Testis (tissue), 3 donors: ENCODE results near the gene IPO4. TPM values are rescaled to one million over a fixed set of nuclear protein-coding genes. Genes with fewer than 3 reads are reported as not detected.

Experiments used
- DNase-seq: peaks from one replicate; pipeline ENCODE4 v3.0.0-alpha.2; 2019
- H3K27ac ChIP-seq, 2 donors: fragments of 200-600 bp; sonication (generic); one replicate each; pipeline ENCODE4 v1.5.1; 2019
- H3K27me3 ChIP-seq: fragments of 200-600 bp; sonication (generic); one replicate; pipeline ENCODE4 v1.5.1; 2019
- H3K36me3 ChIP-seq: fragments of 200-600 bp; sonication (generic); one replicate; pipeline ENCODE4 v1.5.1; 2017; ENCODE audit warnings: low read depth; ENCODE audit errors: missing control alignments
- H3K4me1 ChIP-seq: fragments of 200-600 bp; sonication (generic); one replicate; pipeline ENCODE4 v1.5.1; 2019
- H3K4me3 ChIP-seq, 2 donors: fragments of 200-600 bp; sonication (generic); one replicate each; pipeline ENCODE4 v1.5.1; 2017 to 2019
- H3K9me3 ChIP-seq: fragments of 200-600 bp; sonication (generic); one replicate; pipeline ENCODE4 v1.5.1; 2017
- POLR2A ChIP-seq: fragments of 450-650 bp; IDR thresholded peaks from one replicate; pipeline ENCODE4 v1.6.1; 2017; ENCODE audit warnings: antibody characterized with exemption, mild to moderate bottlenecking, moderate library complexity
- WGBS, 2 donors: methylation state at CpG; one replicate each; pipeline ENCODE4 v1.1.5; 2018; 5-methylcytosine and 5-hydroxymethylcytosine counted together
- intact Hi-C: fragments of 100-400 bp; cut with DNase I; formaldehyde crosslinking; loops from one replicate; pipeline ENCODE4 v1.15.1; 2023; ENCODE audit warnings: low total_unique reads
- polyA plus RNA-seq: library from polyadenylated mRNA; stranded (reverse); fragments of 350-450 nt; fragmentation: Illumina TruSeq; extraction: RNeasy Lipid Tissue Mini Kit (QIAGEN cat#74804); gene quantifications from one replicate; pipeline ENCODE4 v1.2.3, GENCODE V29; 2014; ENCODE audit warnings: low read depth, low replicate concordance; ENCODE audit not compliant: insufficient read depth
- total RNA-seq, 2 donors: library from RNA; depleted of rRNA; stranded (reverse); fragments of >200 nt; gene quantifications; one replicate each; pipeline ENCODE4 v1.2.3, GENCODE V29; 2016
- TF ChIP-seq, protein P1 (sequence below), 3 experiments: fragments of 450-650 bp in 2 of 3; fragments of 200-600 bp in 1 of 3; sonication (generic) in 1 of 3; IDR thresholded peaks; one replicate each; pipeline ENCODE4 v1.5.1; 2016 to 2019; ENCODE audit warnings: antibody characterized with exemption in 3 of 3, mild to moderate bottlenecking in 2 of 3, moderate library complexity in 1 of 3

Gene IPO4
- total and polyA plus RNA-seq, 3 donors from 2014 or later, result 85.9 to 156 (median 140) TPM

DNA sequence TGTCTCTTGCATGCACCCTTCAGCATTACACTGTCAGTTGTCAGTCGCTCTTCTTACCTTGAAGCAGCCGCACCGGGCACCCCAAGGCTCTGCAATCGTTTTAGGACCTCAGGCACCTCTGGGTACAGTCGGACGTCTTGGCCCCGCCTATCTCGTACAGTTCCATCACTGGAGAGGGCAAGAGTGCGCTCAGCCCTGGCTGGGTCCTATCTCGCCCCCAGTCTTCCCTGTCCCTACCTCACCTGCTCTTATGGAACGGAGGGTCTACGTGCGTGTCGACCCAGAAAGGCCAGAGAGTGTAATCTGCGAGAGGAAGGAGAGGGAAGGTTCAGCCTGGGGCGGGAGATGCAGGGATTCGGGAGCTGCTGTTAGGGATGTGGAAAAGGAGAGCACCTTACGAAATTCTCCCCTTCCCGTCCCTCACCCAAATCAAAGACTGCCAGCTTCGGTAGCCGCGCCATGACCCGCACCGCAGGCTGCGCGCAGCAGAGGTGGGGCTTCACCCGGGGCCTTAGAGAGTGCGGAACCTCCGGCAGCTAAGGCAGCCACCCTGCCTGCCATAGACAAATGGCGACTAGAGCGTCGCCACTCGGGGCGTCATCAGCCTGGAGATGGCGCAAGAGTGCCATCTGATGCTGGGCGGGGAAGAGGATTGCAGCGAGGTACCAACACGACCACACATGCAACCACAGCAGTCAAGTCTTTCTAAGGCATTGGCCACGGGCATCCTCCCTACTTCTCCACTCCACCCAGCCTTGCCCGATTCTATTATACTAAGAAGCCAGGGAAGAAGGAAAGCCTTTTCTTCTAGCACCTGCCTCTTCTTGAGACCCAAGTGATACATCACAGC lies 27.1 kb upstream of the IPO4 start, which contains the start of gene MDP1:
TSS of gene MDP1 (minus strand) at position 572 of the 850 bp plus-strand sequence. CDS start at position 461, 111 bp downstream.
- intact Hi-C loops, result no loop called here
- Histone ChIP-seq H3K4me3 (peak within 1 kb of the TSS; percentile 81 to 85), H3K9me3 (no peaks in the 10 kb centered on the region), H3K4me1 (peaks cover 21% of the 10 kb centered on the region), H3K27me3 (no peaks in the 10 kb centered on the region), H3K36me3 (no peaks in the 10 kb centered on the region), H3K27ac (peak within 1 kb of the TSS; percentile 88 to 92)
- TF ChIP-seq POLR2A, result peak; percentile 14
- TF ChIP-seq, protein P1, sequence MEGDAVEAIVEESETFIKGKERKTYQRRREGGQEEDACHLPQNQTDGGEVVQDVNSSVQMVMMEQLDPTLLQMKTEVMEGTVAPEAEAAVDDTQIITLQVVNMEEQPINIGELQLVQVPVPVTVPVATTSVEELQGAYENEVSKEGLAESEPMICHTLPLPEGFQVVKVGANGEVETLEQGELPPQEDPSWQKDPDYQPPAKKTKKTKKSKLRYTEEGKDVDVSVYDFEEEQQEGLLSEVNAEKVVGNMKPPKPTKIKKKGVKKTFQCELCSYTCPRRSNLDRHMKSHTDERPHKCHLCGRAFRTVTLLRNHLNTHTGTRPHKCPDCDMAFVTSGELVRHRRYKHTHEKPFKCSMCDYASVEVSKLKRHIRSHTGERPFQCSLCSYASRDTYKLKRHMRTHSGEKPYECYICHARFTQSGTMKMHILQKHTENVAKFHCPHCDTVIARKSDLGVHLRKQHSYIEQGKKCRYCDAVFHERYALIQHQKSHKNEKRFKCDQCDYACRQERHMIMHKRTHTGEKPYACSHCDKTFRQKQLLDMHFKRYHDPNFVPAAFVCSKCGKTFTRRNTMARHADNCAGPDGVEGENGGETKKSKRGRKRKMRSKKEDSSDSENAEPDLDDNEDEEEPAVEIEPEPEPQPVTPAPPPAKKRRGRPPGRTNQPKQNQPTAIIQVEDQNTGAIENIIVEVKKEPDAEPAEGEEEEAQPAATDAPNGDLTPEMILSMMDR (IDR thresholded peaks at IDR 0.05), result peak; percentile 22 to 58 (median 46)
- WGBS, 2 donors, result 0 to 1% methylated on average over 37 to 40 of the region's 40 CpGs
- DNase-seq, result peak; percentile 89

DNA sequence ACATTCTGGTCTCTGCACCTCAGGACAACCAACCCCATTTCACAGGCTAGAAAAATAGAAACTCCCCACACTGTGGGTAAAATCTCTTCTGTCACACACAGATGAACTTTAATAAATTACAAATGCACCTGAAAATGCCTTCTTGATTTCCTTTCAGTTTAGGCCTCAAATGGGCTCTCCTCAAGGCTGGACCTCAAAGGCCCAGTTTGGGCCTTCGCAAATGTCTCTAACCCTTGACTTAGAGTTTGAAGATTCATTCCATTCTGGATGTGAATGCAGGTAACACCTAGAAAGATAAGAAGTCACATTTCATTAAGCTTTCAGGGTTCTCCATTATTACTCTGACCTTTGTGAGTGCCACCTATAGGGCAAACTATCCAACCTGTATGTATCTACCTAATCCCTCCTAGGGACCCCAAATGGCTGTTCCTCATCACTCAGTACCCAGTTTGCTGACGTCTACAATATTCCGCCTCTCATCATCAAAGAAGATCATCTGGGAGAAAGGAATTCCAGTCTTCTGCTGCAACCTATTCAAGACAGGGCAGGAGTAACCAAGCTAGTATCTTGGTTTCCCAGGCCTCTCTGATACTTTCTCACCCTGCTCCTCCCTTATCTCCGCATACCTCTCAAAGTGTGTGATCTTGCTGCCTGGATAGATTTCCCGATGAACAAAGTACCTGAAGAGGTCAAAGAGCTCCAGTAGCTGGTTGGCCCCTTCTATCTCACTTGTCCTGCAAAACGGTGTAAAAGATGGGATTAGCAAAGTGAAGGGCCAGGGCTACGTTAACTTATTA lies 25.4 kb upstream of the IPO4 start:
- WGBS, 2 donors, result 85 to 90% methylated on average over 7 of the region's 7 CpGs
- DNase-seq, result no peak
- intact Hi-C loops, result no loop called here
- no peaks in the 10 kb centered on the region for H3K9me3 ChIP-seq
- TF ChIP-seq, protein P1 (IDR thresholded peaks at IDR 0.05), result no peak
- TF ChIP-seq POLR2A, result no peak
- no peaks in the 10 kb centered on the region for H3K27me3 ChIP-seq
- H3K4me3 ChIP-seq, result peak overlapping the region in 1 of 2 donors; percentile 85
- H3K36me3 ChIP-seq, result no peaks in the 10 kb centered on the region
- H3K27ac ChIP-seq, result peak overlapping the region; percentile 90 to 91
- peaks cover 21% of the 10 kb centered on the region for H3K4me1 ChIP-seq

DNA sequence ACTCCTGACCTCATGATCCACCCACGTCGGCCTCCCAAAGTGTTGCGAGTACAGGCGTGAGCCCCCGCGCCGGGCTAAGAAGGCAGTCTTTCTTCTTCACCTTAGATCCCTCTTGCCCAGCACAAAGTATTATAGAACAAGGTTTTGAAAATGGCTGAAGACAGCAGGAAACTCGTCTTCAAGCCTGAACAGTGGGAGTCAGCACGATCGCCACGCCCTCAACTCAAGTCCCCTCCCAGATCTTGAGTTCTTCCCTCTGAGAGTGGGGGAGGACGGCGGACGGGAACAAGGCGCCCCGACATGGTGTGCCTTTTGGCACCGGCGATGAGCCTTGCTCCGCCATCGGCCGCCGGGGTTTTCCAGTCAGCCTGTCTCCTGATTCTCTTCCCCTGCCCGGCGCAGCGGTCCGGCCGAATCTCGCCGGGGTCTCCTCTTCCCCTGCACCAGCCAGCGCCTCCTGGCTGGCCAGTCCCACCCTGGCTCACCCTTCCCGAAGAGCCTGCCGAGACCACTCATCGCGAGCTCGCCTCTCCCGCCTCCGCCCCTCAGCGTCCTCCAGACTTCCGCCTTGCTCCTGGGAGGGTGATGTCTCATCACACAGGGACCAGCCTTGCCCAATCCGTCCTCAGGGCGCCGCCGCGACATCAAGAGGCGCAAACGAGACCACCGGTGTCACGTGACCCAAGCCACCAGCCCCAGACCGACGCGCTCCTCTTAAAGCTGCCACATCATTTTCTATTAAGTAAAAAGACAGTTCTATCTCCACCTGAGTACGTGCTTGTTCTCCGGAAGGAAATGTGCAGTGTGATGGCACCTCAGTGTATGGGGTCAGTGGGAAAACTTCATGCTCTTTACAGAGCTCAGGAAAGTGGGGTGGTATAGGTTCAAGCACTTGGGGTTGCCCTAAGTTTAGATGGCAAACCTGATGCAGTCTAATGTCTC lies 24.6 kb upstream of the IPO4 start, which contains the start of gene CHMP4A:
TSS of gene CHMP4A (minus strand) at position 565 of the 942 bp plus-strand sequence. CDS start at position 516, 49 bp downstream.
- Histone ChIP-seq H3K27ac (peak within 1 kb of the TSS; percentile 90 to 91), H3K9me3 (no peaks in the 10 kb centered on the region), H3K4me1 (peaks cover 21% of the 10 kb centered on the region), H3K36me3 (no peaks in the 10 kb centered on the region), H3K4me3 (peak within 1 kb of the TSS; percentile 69 to 85), H3K27me3 (no peaks in the 10 kb centered on the region)
- intact Hi-C loops, result no loop called here
- 1 to 3% methylated on average over 23 to 44 of the region's 53 CpGs for WGBS, 2 donors
- TF ChIP-seq, protein P1 (IDR thresholded peaks at IDR 0.05), result no peak
- no peak for TF ChIP-seq POLR2A
- DNase-seq, result peak; percentile 97

DNA sequence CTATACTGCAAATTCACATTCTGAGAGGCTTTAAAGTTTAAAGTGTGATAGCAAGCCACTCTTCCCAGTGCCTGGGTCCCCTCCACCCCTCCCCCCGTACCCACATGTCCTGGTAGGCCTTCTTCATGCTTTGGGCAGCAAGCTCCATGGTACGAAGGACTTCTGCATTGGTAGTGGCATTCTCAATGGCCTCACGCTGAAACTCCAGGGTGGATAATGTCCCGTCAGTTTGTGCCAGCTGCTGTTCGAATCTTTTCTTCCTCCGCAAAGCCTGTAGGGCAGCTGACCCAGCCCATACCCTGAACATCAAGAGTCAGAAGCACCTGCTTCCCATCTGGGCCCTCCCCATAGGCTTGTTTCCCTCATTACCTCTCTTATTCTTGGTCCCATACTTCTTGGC lies 22.7 kb upstream of the IPO4 start:
- H3K4me3 ChIP-seq, result no peak overlapping the region
- intact Hi-C loops, result no loop called here
- no peak for DNase-seq
- H3K27me3 ChIP-seq, result no peaks in the 10 kb centered on the region
- H3K9me3 ChIP-seq, result no peaks in the 10 kb centered on the region
- no peak for TF ChIP-seq POLR2A
- TF ChIP-seq, protein P1 (IDR thresholded peaks at IDR 0.05), result no peak
- H3K4me1 ChIP-seq, result peaks cover 21% of the 10 kb centered on the region
- H3K27ac ChIP-seq, result no peak overlapping the region
- 92 to 96% methylated on average over 6 of the region's 6 CpGs for WGBS, 2 donors
- H3K36me3 ChIP-seq, result no peaks in the 10 kb centered on the region
